ENCODE data around the gene GPRC5C.

Gene GPRC5C

GRCh38 chr17:74394977-74395376 is 36.9 kb upstream of the GPRC5C start:
- Histone ChIP-seq H3K79me2 (ENCODE audit: low read length) (no peaks in the 10 kb centered on the region), H3K9me3 (ENCODE audit: insufficient read depth, low read length) (no peaks in the 10 kb centered on the region), H3K36me3 (replicated peaks; ENCODE audit: low read depth, low read length) (no peaks in the 10 kb centered on the region), H3K4me1 (ENCODE audit: low read length) (no peaks in the 10 kb centered on the region), H3K27me3 (ENCODE audit: low read depth, low read length) (peaks cover 6% of the 10 kb centered on the region; the same call in 1 of the 2 replicates), H3K4me2 (ENCODE audit: low read length) (no peak overlapping the region), H2AFZ (ENCODE audit: low read depth, low read length) (no peak overlapping the region), H4K20me1 (ENCODE audit: insufficient read depth, low read length) (no peaks in the 10 kb centered on the region), H3K27ac (ENCODE audit: low read length) (no peak overlapping the region), H3K9ac (ENCODE audit: low read length) (no peak overlapping the region), H3K4me3 (ENCODE audit: low read length) (no peak overlapping the region)
- no peak for TF ChIP-seq EZH2phosphoT487 (IDR thresholded peaks at IDR 0.05; ENCODE audit: low read depth)
- TF ChIP-seq, protein P1, sequence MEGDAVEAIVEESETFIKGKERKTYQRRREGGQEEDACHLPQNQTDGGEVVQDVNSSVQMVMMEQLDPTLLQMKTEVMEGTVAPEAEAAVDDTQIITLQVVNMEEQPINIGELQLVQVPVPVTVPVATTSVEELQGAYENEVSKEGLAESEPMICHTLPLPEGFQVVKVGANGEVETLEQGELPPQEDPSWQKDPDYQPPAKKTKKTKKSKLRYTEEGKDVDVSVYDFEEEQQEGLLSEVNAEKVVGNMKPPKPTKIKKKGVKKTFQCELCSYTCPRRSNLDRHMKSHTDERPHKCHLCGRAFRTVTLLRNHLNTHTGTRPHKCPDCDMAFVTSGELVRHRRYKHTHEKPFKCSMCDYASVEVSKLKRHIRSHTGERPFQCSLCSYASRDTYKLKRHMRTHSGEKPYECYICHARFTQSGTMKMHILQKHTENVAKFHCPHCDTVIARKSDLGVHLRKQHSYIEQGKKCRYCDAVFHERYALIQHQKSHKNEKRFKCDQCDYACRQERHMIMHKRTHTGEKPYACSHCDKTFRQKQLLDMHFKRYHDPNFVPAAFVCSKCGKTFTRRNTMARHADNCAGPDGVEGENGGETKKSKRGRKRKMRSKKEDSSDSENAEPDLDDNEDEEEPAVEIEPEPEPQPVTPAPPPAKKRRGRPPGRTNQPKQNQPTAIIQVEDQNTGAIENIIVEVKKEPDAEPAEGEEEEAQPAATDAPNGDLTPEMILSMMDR (IDR thresholded peaks at IDR 0.05; ENCODE audit: low read depth, low read length): no peak

DNA sequence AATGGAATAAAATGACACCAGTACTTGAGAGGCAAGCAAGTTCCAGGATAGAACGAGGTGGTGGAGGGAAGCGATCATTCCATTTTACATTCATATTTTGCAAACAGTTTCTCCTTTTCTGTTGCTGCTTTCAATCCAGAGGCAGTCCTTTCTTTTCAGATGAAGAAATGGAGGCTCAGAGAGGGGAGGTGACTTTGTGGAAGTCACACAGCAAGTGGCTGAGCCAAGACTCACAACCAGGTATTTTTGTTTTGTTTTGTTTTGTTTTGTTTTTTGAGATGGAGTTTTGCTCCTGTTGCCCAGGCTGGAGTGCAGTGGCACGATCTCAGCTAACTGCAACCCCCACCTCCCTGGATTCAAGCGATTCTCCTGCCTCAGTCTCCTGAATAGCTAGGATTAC is 35.3 kb upstream of the GPRC5C start:
- Histone ChIP-seq H4K20me1 (ENCODE audit: insufficient read depth, low read length) (no peaks in the 10 kb centered on the region), H3K9ac (ENCODE audit: low read length) (no peak overlapping the region), H3K27ac (ENCODE audit: low read length) (no peak overlapping the region), H3K79me2 (ENCODE audit: low read length) (no peaks in the 10 kb centered on the region), H2AFZ (ENCODE audit: low read depth, low read length) (no peak overlapping the region), H3K4me3 (ENCODE audit: low read length) (no peak overlapping the region), H3K4me2 (ENCODE audit: low read length) (no peak overlapping the region), H3K9me3 (ENCODE audit: insufficient read depth, low read length) (no peaks in the 10 kb centered on the region), H3K4me1 (ENCODE audit: low read length) (no peaks in the 10 kb centered on the region), H3K27me3 (ENCODE audit: low read depth, low read length) (peaks cover 6% of the 10 kb centered on the region; the same call in 1 of the 2 replicates), H3K36me3 (replicated peaks; ENCODE audit: low read depth, low read length) (no peaks in the 10 kb centered on the region)
- no peak for TF ChIP-seq EZH2phosphoT487 (IDR thresholded peaks at IDR 0.05; ENCODE audit: low read depth)
- TF ChIP-seq, protein P1 (IDR thresholded peaks at IDR 0.05; ENCODE audit: low read depth, low read length): no peak

DNA sequence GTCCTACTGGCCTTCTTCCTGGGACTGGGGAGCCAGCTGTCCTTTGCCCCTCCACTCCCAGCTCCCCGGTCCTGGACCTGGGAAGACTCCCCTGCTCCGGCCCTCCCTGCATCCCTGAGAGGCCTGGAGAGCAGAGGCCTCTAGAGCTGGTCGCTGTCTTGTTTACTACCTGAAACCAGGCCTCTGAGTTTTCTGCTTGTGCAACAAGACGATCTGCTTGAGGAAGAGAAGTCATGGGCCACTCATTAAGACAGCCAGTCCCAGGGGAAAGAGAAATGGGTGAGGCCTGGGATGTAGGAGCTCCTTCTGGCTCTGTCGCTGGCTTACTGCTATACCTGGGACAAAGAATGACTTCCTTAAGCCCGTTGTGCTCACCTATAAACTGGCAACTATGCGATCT is 29.8 kb upstream of the GPRC5C start:
- Histone ChIP-seq H3K4me3 (ENCODE audit: low read length) (no peak overlapping the region), H3K9me3 (ENCODE audit: insufficient read depth, low read length) (no peaks in the 10 kb centered on the region), H3K27me3 (ENCODE audit: low read depth, low read length) (peaks cover 9% of the 10 kb centered on the region), H2AFZ (ENCODE audit: low read depth, low read length) (no peak overlapping the region), H3K36me3 (replicated peaks; ENCODE audit: low read depth, low read length) (no peaks in the 10 kb centered on the region), H3K79me2 (ENCODE audit: low read length) (no peaks in the 10 kb centered on the region), H4K20me1 (ENCODE audit: insufficient read depth, low read length) (no peaks in the 10 kb centered on the region), H3K27ac (ENCODE audit: low read length) (no peak overlapping the region), H3K4me2 (ENCODE audit: low read length) (no peak overlapping the region), H3K4me1 (ENCODE audit: low read length) (no peaks in the 10 kb centered on the region), H3K9ac (ENCODE audit: low read length) (no peak overlapping the region)
- TF ChIP-seq EZH2phosphoT487 (IDR thresholded peaks at IDR 0.05; ENCODE audit: low read depth): no peak
- TF ChIP-seq, protein P1 (IDR thresholded peaks at IDR 0.05; ENCODE audit: low read depth, low read length): no peak

- no peaks in the 10 kb centered on the region for H4K20me1 ChIP-seq (ENCODE audit: insufficient read depth, low read length)
- H3K4me1 ChIP-seq (ENCODE audit: low read length): no peaks in the 10 kb centered on the region
- H2AFZ ChIP-seq (ENCODE audit: low read depth, low read length): no peak overlapping the region
- H3K9ac ChIP-seq (ENCODE audit: low read length): no peak overlapping the region
- H3K27ac ChIP-seq (ENCODE audit: low read length): no peak overlapping the region
- no peaks in the 10 kb centered on the region for H3K9me3 ChIP-seq (ENCODE audit: insufficient read depth, low read length)
- no peak for TF ChIP-seq EZH2phosphoT487 (IDR thresholded peaks at IDR 0.05; ENCODE audit: low read depth)
- TF ChIP-seq, protein P1 (IDR thresholded peaks at IDR 0.05; ENCODE audit: low read depth, low read length): no peak
- H3K79me2 ChIP-seq (ENCODE audit: low read length): no peaks in the 10 kb centered on the region
- no peak overlapping the region for H3K4me2 ChIP-seq (ENCODE audit: low read length)
- H3K36me3 ChIP-seq (replicated peaks; ENCODE audit: low read depth, low read length): no peaks in the 10 kb centered on the region
- H3K27me3 ChIP-seq (ENCODE audit: low read depth, low read length): peaks cover 9% of the 10 kb centered on the region
- H3K4me3 ChIP-seq (ENCODE audit: low read length): no peak overlapping the region
Measured at GRCh38 chr17:74403512-74404137, 28.3 kb upstream of the GPRC5C start.

Data from OCI-LY3 (cell line).